K562 (cell line): ENCODE results near the gene NMUR1. TPM values are rescaled to one million over a fixed set of nuclear protein-coding genes. Genes with fewer than 3 reads are reported as not detected.

Experiments
- ATAC-seq: fragments of 200-7000 bp; cut with Tn5 transposase; 3 replicates; pipeline ENCODE4 v1.9.1; 2020; ENCODE audit warnings: moderate library complexity
- BruUV-seq: library from RNA; stranded (reverse); fragments of 400-500 nt; replicated peaks from 2 replicates; lab custom pipeline; 2021; lab: Mats Ljungman, UMichigan
- CTCF ChIA-PET: fragments of 300-600 bp; formaldehyde crosslinking; extraction: SDS; loops from one replicate; lab custom pipeline; 2021; ENCODE audit warnings: low intra/inter-chr PET ratio; lab: Yijun Ruan, JAX
- POLR2A ChIA-PET: fragments of 300-600, 350-650 bp; sonication (Branson Sonifier 250); formaldehyde crosslinking; extraction: SDS; loops from one replicate; lab custom pipeline; 2021; ENCODE audit warnings: antibody characterized with exemption, inconsistent platforms; lab: Yijun Ruan, JAX
- DNase-seq, 4 experiments: peaks; one replicate each; pipeline versions ENCODE4 v3.0.0 to v3.0.0-alpha.2; 2011 to 2018; ENCODE audit warnings: low spot score in 3 of 4, mixed read lengths in 3 of 4; ENCODE audit errors: extremely low read depth in 1 of 4
- FAIRE-seq: peaks from 2 replicates; lab custom pipeline; 2011; peaks lifted over from hg19 to GRCh38; lab: Jason Lieb, UNC
- H2AFZ ChIP-seq: 2 replicates; pipeline ENCODE4 v1.6.0; 2011; ENCODE audit warnings: low read depth, low read length, control low read depth, inconsistent platforms
- H3K27ac ChIP-seq: fragments of 200-600 bp; 3 replicates; pipeline ENCODE4 v1.8.0; 2011; ENCODE audit warnings: low read depth, mild to moderate bottlenecking, control low read depth, inconsistent platforms, low read length, moderate library complexity, mixed read lengths; ENCODE audit errors: extremely low read depth
- H3K27me3 ChIP-seq, 2 experiments: fragments of 300-600 bp in 1 of 2; 2 replicates in 1 of 2; 3 replicates in 1 of 2; pipeline versions ENCODE4 v1.6.0 to v1.8.0; 2011; ENCODE audit warnings: inconsistent platforms in 2 of 2, low read length in 2 of 2, mild to moderate bottlenecking in 1 of 2, mixed read lengths in 1 of 2, moderate library complexity in 1 of 2; ENCODE audit not compliant: control insufficient read depth in 2 of 2, insufficient read depth in 2 of 2
- H3K36me3 ChIP-seq: fragments of 300-600 bp; 3 replicates; pipeline ENCODE4 v1.8.0; 2011; ENCODE audit warnings: mild to moderate bottlenecking, low read length, inconsistent platforms; ENCODE audit not compliant: control insufficient read depth, insufficient read depth
- H3K4me1 ChIP-seq, 2 experiments: fragments of 200-600 bp in 1 of 2; replicated peaks in 1 of 2; 2 replicates in 1 of 2; 3 replicates in 1 of 2; pipeline versions ENCODE4 v1.5.1 to v1.8.0; 2011; ENCODE audit warnings: inconsistent platforms in 2 of 2, low read length in 2 of 2, mild to moderate bottlenecking in 1 of 2, mixed read lengths in 1 of 2, moderate library complexity in 1 of 2; ENCODE audit not compliant: control insufficient read depth in 2 of 2, insufficient read depth in 2 of 2
- H3K4me2 ChIP-seq: 2 replicates; pipeline ENCODE4 v1.6.1; 2011; ENCODE audit warnings: low read length, control low read depth, inconsistent platforms, mixed read lengths; ENCODE audit not compliant: insufficient read depth
- H3K4me3 ChIP-seq: fragments of 200-600 bp; sonication (generic), shearing (Covaris generic); 2 replicates; pipeline ENCODE4 v1.5.1; 2016; ENCODE audit warnings: control low read depth, inconsistent platforms
- H3K79me2 ChIP-seq: fragments of 200-600 bp; 3 replicates; pipeline ENCODE4 v1.8.0; 2011; ENCODE audit warnings: low read length, inconsistent platforms; ENCODE audit not compliant: control insufficient read depth, insufficient read depth
- H3K9ac ChIP-seq, 2 experiments: 2 replicates each; pipeline versions ENCODE4 v1.6.0 to v1.6.1; 2011; ENCODE audit warnings: low read depth in 2 of 2, low read length in 2 of 2, control low read depth in 1 of 2, inconsistent platforms in 1 of 2, mild to moderate bottlenecking in 1 of 2, mixed read lengths in 1 of 2; ENCODE audit not compliant: insufficient read depth in 1 of 2
- H3K9me1 ChIP-seq: one replicate; pipeline ENCODE4 v1.6.0; 2011; ENCODE audit warnings: inconsistent platforms, mild to moderate bottlenecking, low read length, moderate library complexity; ENCODE audit not compliant: control insufficient read depth, insufficient read depth
- H3K9me3 ChIP-seq: replicated peaks from 2 replicates; pipeline ENCODE4 v1.5.1; 2011; ENCODE audit warnings: low read depth, low read length, inconsistent platforms; ENCODE audit not compliant: control insufficient read depth, insufficient read depth
- H4K20me1 ChIP-seq: replicated peaks from 2 replicates; pipeline ENCODE4 v1.6.1; 2011; ENCODE audit warnings: low read length, inconsistent platforms, mixed read lengths; ENCODE audit not compliant: control insufficient read depth, insufficient read depth
- BRF1 ChIP-seq: IDR thresholded peaks from 3 replicates; pipeline ENCODE4 v1.6.1; 2011; ENCODE audit warnings: borderline replicate concordance, mild to moderate bottlenecking; ENCODE audit not compliant: insufficient read length; ENCODE audit errors: extremely low read depth
- CBX5 ChIP-seq: IDR thresholded peaks from 2 replicates; pipeline ENCODE4 v1.6.1; 2014; ENCODE audit warnings: low read depth, borderline replicate concordance
- E2F6 ChIP-seq, 2 experiments: IDR thresholded peaks; 2 replicates each; pipeline ENCODE4 v1.6.1; 2011; ENCODE audit warnings: borderline replicate concordance in 1 of 2, control low read depth in 1 of 2, low read depth in 1 of 2, low read length in 1 of 2, mild to moderate bottlenecking in 1 of 2, mixed read lengths in 1 of 2, moderate library complexity in 1 of 2; ENCODE audit not compliant: insufficient read depth in 1 of 2, insufficient read length in 1 of 2, poor library complexity in 1 of 2, severe bottlenecking in 1 of 2; ENCODE audit errors: extremely low read depth in 1 of 2
- GTF2B ChIP-seq: IDR thresholded peaks from 2 replicates; pipeline ENCODE4 v1.6.1; 2011; ENCODE audit not compliant: insufficient read length; ENCODE audit errors: extremely low read depth
- HDAC8 ChIP-seq: fragments of 450-650 bp; IDR thresholded peaks from 2 replicates; pipeline ENCODE4 v1.6.1; 2016; ENCODE audit warnings: mild to moderate bottlenecking, missing genetic modification characterization, moderate library complexity, missing compliant biosample characterization
- HES1 ChIP-seq: fragments of 450-650 bp; IDR thresholded peaks from 2 replicates; pipeline ENCODE4 v1.6.1; 2016; ENCODE audit warnings: low read depth, mild to moderate bottlenecking, moderate library complexity
- IRF1 ChIP-seq: sonication (generic); formaldehyde crosslinking; IDR thresholded peaks from 2 replicates; pipeline ENCODE4 v1.8.0; 2022; ENCODE audit warnings: missing genetic modification reagents, mild to moderate bottlenecking, borderline replicate concordance
- NCOA2 ChIP-seq, 2 experiments: fragments of 450-650 bp; IDR thresholded peaks; 2 replicates each; pipeline ENCODE4 v1.6.1; 2018; ENCODE audit warnings: mild to moderate bottlenecking in 2 of 2, moderate library complexity in 1 of 2; ENCODE audit not compliant: partially characterized antibody in 2 of 2
- NELFE ChIP-seq: IDR thresholded peaks from 2 replicates; pipeline ENCODE4 v1.6.1; 2011; ENCODE audit warnings: mild to moderate bottlenecking; ENCODE audit not compliant: insufficient read depth, insufficient read length
- PRPF4 ChIP-seq: fragments of 200-400 bp; formaldehyde crosslinking; IDR thresholded peaks from one replicate; pipeline ENCODE4 v1.6.1; 2017; ENCODE audit warnings: low read length, low read depth, mild to moderate bottlenecking; ENCODE audit not compliant: insufficient read depth, poor library complexity, severe bottlenecking
- XRCC5 ChIP-seq: fragments of 200-400 bp; formaldehyde crosslinking; IDR thresholded peaks from 2 replicates; pipeline ENCODE4 v1.6.1; 2017; ENCODE audit warnings: low read depth, mild to moderate bottlenecking, low read length
- YBX1 ChIP-seq: fragments of 450-650 bp; IDR thresholded peaks from 2 replicates; pipeline ENCODE4 v1.7.1; 2016; ENCODE audit warnings: mild to moderate bottlenecking
- ZFPM2 ChIP-seq: fragments of 250-450 bp; sonication (Bioruptor Pico); IDR thresholded peaks from 2 replicates; pipeline ENCODE4 v1.5.1; 2022; ENCODE audit warnings: mild to moderate bottlenecking
- ZNF263 ChIP-seq: sonication (generic); formaldehyde crosslinking; IDR thresholded peaks from 2 replicates; pipeline ENCODE4 v1.8.0; 2022; ENCODE audit warnings: mild to moderate bottlenecking, missing genetic modification reagents, borderline replicate concordance
- ZNF764 ChIP-seq: fragments of 250-450 bp; sonication (Bioruptor Pico); IDR thresholded peaks from 2 replicates; pipeline ENCODE4 v1.4.0; 2020; ENCODE audit warnings: low read depth, mild to moderate bottlenecking, moderate library complexity
- WGBS: fragments of 100-300 bp; shearing (Covaris generic); methylation state at CpG from one replicate; pipeline ENCODE4 v1.1.6; 2016; ENCODE audit warnings: low coverage, mixed read lengths; ENCODE audit not compliant: insufficient coverage; ENCODE audit errors: missing lambda C conversion rate; 5-methylcytosine and 5-hydroxymethylcytosine counted together
- in situ Hi-C: fragments of 300-500 bp; cut with MboI; formaldehyde crosslinking; loops from 4 replicates; pipeline ENCODE4 v1.15.0; 2018; ENCODE audit warnings: inconsistent platforms, mixed read lengths
- intact Hi-C: fragments of 100-400 bp; cut with micrococcal nuclease; formaldehyde crosslinking; loops from 2 replicates; pipeline ENCODE4 v1.14.2; 2022
- polyA plus RNA-seq, 8 experiments: library from polyadenylated mRNA; depleted of rRNA in 4 of 8; stranded (reverse) in 5 of 8; unstranded in 3 of 8; fragments of >200 nt; fragmentation: Nextera tagmentation in 2 of 8; fragmentation: Illumina TruSeq in 1 of 8; extraction: Ambion mirVana in 2 of 8; extraction: Trizol in 1 of 8; gene quantifications; 2 replicates each; pipeline versions ENCODE4 v1.2.1 to v1.2.3, GENCODE V29; 2011 to 2014; ENCODE audit warnings: inconsistent platforms in 1 of 8, missing spikeins in 1 of 8
- total RNA-seq, 7 experiments: library from RNA; depleted of rRNA in 6 of 7; stranded (reverse); fragments of >200 nt in 6 of 7; fragmentation: Illumina TruSeq in 2 of 7; extraction: Trizol in 2 of 7; gene quantifications; 2 replicates each; pipeline versions ENCODE4 v1.2.1 to v1.2.3, GENCODE V29; 2011 to 2021; ENCODE audit warnings: low replicate concordance in 1 of 7

The NMUR1 gene
- total and polyA plus RNA-seq, 9 of the 15 experiments (the other 6 are each of a cell fraction or from before 2014, with no cell fraction given), result 0.01 to 0.27 (median 0.15) TPM

- no peak overlapping the region for H2AFZ ChIP-seq
- in situ Hi-C loops, result no loop called here
- H3K27me3 ChIP-seq, result no peaks in the 10 kb centered on the region; a peak in 2 of 5 replicates
- 62% methylated on average over 10 of the region's 16 CpGs for WGBS
- H3K9ac ChIP-seq, result no peak overlapping the region
- no TSS peak for BruUV-seq
- H3K9me1 ChIP-seq, result peaks cover 2% of the 10 kb centered on the region
- peaks cover 11 to 20% of the 10 kb centered on the region in 2 experiments; a peak in 4 of 5 replicates for H3K4me1 ChIP-seq
- no peaks in the 10 kb centered on the region for H3K79me2 ChIP-seq
- no peaks in the 10 kb centered on the region for H4K20me1 ChIP-seq
- H3K27ac ChIP-seq, result no peak overlapping the region
- no peaks in the 10 kb centered on the region for H3K9me3 ChIP-seq
- no peaks in the 10 kb centered on the region for H3K36me3 ChIP-seq
- FAIRE-seq (no peak), DNase-seq (no peak), ATAC-seq (no peak; the same call in 2 of the 3 replicates)
- ChIA-PET POLR2A (interaction anchor here (1.7 kb wide), 1 partner anchor 10 kb away, joined by 7 read pairs; no protein-coding TSS in a partner anchor), CTCF (no interaction called here)
- intact Hi-C loops, result no loop called here
- no peak overlapping the region for H3K4me3 ChIP-seq
- H3K4me2 ChIP-seq, result no peak overlapping the region
- TF ChIP-seq E2F6 (IDR thresholded peaks at IDR 0.05; ENCODE audit: borderline replicate concordance in 1 of 2, extremely low read depth in 1 of 2, insufficient read depth in 1 of 2, insufficient read length in 1 of 2, low read depth in 1 of 2, low read length in 1 of 2, poor library complexity in 1 of 2, severe bottlenecking in 1 of 2) (no peak), XRCC5 (no peak), HDAC8 (no peak), CBX5 (no peak), ZNF764 (no peak), IRF1 (CRISPR knock-in tag) (no peak), NCOA2 (IDR thresholded peaks at IDR 0.05; ENCODE audit: partially characterized antibody in 2 of 2) (no peak), NELFE (no peak), HES1 (no peak), PRPF4 (no peak), BRF1 (no peak), GTF2B (no peak), ZFPM2 (CRISPR knock-in tag) (no peak), YBX1 (no peak), ZNF263 (CRISPR knock-in tag) (no peak)
Observed at GRCh38 chr2:231524477-231525247, 5.6 kb downstream of the NMUR1 start.
